GM12878 (cell line): ENCODE results near the gene NKAIN2. TPM values are rescaled to one million over a fixed set of nuclear protein-coding genes. Genes with fewer than 3 reads are reported as not detected.

Experiments used
- E2F4 ChIP-seq: IDR thresholded peaks from 2 replicates; pipeline ENCODE4 v1.6.1; 2012; ENCODE audit warnings: low read depth, low read length, improper control_type of control experiment
- E2F8 ChIP-seq: fragments of 450-650 bp; IDR thresholded peaks from 2 replicates; pipeline ENCODE4 v1.6.1; 2018; ENCODE audit warnings: mild to moderate bottlenecking, low read depth, moderate library complexity; ENCODE audit not compliant: partially characterized antibody
- IRF5 ChIP-seq: fragments of 450-650 bp; IDR thresholded peaks from 2 replicates; pipeline ENCODE4 v1.6.1; 2017; ENCODE audit warnings: borderline replicate concordance
- SMAD1 ChIP-seq: fragments of 450-650 bp; IDR thresholded peaks from 2 replicates; pipeline ENCODE4 v1.6.1; 2018; ENCODE audit warnings: mild to moderate bottlenecking, low read depth; ENCODE audit not compliant: partially characterized antibody
- SMC3 ChIP-seq: IDR thresholded peaks from 2 replicates; pipeline ENCODE4 v1.6.1; 2011; ENCODE audit warnings: low read length, improper control_type of control experiment, borderline replicate concordance
- SREBF2 ChIP-seq: IDR thresholded peaks from 2 replicates; pipeline ENCODE4 v1.6.1; 2012; ENCODE audit warnings: mild to moderate bottlenecking, low read length
- ZNF687 ChIP-seq: fragments of 450-650 bp; IDR thresholded peaks from 2 replicates; pipeline ENCODE4 v1.6.1; 2017; ENCODE audit warnings: mild to moderate bottlenecking, moderate library complexity
- polyA plus RNA-seq, 11 experiments: library from polyadenylated mRNA; depleted of rRNA in 4 of 11; unstranded in 6 of 11; stranded (reverse) in 5 of 11; fragments of >200 nt; fragmentation: Nextera tagmentation in 4 of 11; fragmentation: Illumina TruSeq in 1 of 11; extraction: Ambion mirVana in 4 of 11; extraction: Trizol in 1 of 11; gene quantifications; 1 replicate in 1 of 11; 2 replicates in 10 of 11; pipeline versions ENCODE4 v1.2.1 to v1.2.3, GENCODE V29; 2011 to 2016; ENCODE audit warnings: inconsistent platforms in 2 of 11, missing spikeins in 2 of 11, low read depth in 1 of 11
- total RNA-seq, 4 experiments: library from RNA; depleted of rRNA in 3 of 4; stranded (reverse); fragments of >200 nt in 3 of 4; fragmentation: Illumina TruSeq in 1 of 4; extraction: Trizol in 1 of 4; gene quantifications; 2 replicates each; pipeline versions ENCODE4 v1.2.1 to v1.2.3, GENCODE V29; 2013 to 2021

The NKAIN2 gene
- total and polyA plus RNA-seq, 10 of the 15 experiments (the other 5 are each of a cell fraction or from before 2014, with no cell fraction given), result not detected

GRCh38 chr6:124613031-124613430, 809.4 kb downstream of the NKAIN2 start (continued):
- TF ChIP-seq ZNF687 (no peak), SREBF2 (no peak), SMAD1 (no peak), IRF5 (no peak), E2F4 (no peak), SMC3 (no peak), E2F8 (no peak)
- TF ChIP-seq, all 136 proteins: peak for 0
